Adrenal gland (tissue), 12 donors: ENCODE measurements around the gene SGSM1. TPM values are rescaled to one million over a fixed set of nuclear protein-coding genes. Genes with fewer than 3 reads are reported as not detected.

Experiments used
- DNase-seq, 7 donors: peaks; one replicate each; pipeline ENCODE4 v3.0.0-alpha.2; 2019 to 2020
- H3K27ac ChIP-seq, 5 donors: fragments of 200-600 bp; sonication (generic) in 4 of 5; 1 replicate in 3 of 5; 2 replicates in 2 of 5; pipeline versions ENCODE4 v1.5.1 to v1.8.0; 2016 to 2020; ENCODE audit warnings: mild to moderate bottlenecking in 1 of 5
- H3K27me3 ChIP-seq: fragments of 200-600 bp; 2 replicates; pipeline ENCODE4 v1.8.0; 2021
- H3K36me3 ChIP-seq, 2 donors: fragments of 200-600 bp; replicated peaks in 1 of 2; 1 replicate in 1 of 2; 2 replicates in 1 of 2; pipeline versions ENCODE4 v1.5.1 to v1.8.0; 2018 to 2022
- H3K4me1 ChIP-seq, 2 donors: fragments of 200-600 bp; replicated peaks in 1 of 2; 1 replicate in 1 of 2; 2 replicates in 1 of 2; pipeline versions ENCODE4 v1.5.1 to v1.8.0; 2018 to 2021
- H3K4me3 ChIP-seq, 4 donors: fragments of 200-600 bp; sonication (generic) in 3 of 4; one replicate each; pipeline ENCODE4 v1.5.1; 2016 to 2018
- H3K9me3 ChIP-seq, 3 donors: fragments of 200-600 bp; sonication (generic) in 1 of 3; replicated peaks in 1 of 3; 1 replicate in 2 of 3; 2 replicates in 1 of 3; pipeline versions ENCODE4 v1.5.1 to v1.8.0; 2016 to 2021
- POLR2A ChIP-seq, 2 donors: fragments of 450-650 bp; IDR thresholded peaks; one replicate each; pipeline ENCODE4 v1.6.1; 2017; ENCODE audit warnings: antibody characterized with exemption in 2 of 2, mild to moderate bottlenecking in 2 of 2, moderate library complexity in 1 of 2
- WGBS, 4 donors: extraction: QIAGEN DNeasy Blood & Tissue Kit in 2 of 4; methylation state at CpG; one replicate each; pipeline versions ENCODE4 v1.1.5 to v1.1.7; 2013 to 2017; 5-methylcytosine and 5-hydroxymethylcytosine counted together
- intact Hi-C, 2 donors: fragments of 100-400 bp; cut with DNase I; formaldehyde crosslinking; loops; one replicate each; pipeline versions ENCODE4 v1.14.1 to v1.15.0; 2022 to 2023
- polyA plus RNA-seq, 3 donors: library from polyadenylated mRNA; stranded (reverse); fragments of 200-250 nt in 2 of 3; fragments of 350-450 nt in 1 of 3; fragmentation: Illumina TruSeq in 1 of 3; extraction: RNeasy Lipid Tissue Mini Kit (QIAGEN cat#74804) in 1 of 3; gene quantifications; one replicate each; pipeline ENCODE4 v1.2.3, GENCODE V29; 2013 to 2014
- total RNA-seq, 9 donors: library from RNA; depleted of rRNA in 4 of 9; stranded (reverse); fragments of >200 nt in 4 of 9; fragments of 120-200 nt in 1 of 9; fragmentation: NEBNext Ultra II Directional in 1 of 9; extraction: Animal tissue kit (Norgen Biotek cat#: 25700) in 1 of 9; gene quantifications; one replicate each; pipeline versions ENCODE4 v1.1.0 to v1.2.4, GENCODE V29; 2013 to 2023
- TF ChIP-seq, protein P1 (sequence below), 6 experiments: fragments of 450-650 bp in 4 of 6; fragments of 200-600 bp in 2 of 6; sonication (generic) in 1 of 6; IDR thresholded peaks; 1 replicate in 5 of 6; 2 replicates in 1 of 6; pipeline versions ENCODE4 v1.5.1 to v1.8.0; 2016 to 2021; ENCODE audit warnings: antibody characterized with exemption in 6 of 6, mild to moderate bottlenecking in 2 of 6, moderate library complexity in 1 of 6
- donor health status: healthy with polysubstance abuse.
- donor health status: Bipolar disorder and iron deficiency.
- donor health status: DM: yes; HTN: yes; CAD: no.
- donor health status: DM: no; HTN: no; CAD: no.
- donor health status: DM: no; HTN: no; CAD: no.
- donor health status: DM: yes; HTN: yes; CAD: no.

The SGSM1 gene
- total and polyA plus RNA-seq, 12 donors, result 1.9 to 6.8 (median 3.3) TPM

DNA sequence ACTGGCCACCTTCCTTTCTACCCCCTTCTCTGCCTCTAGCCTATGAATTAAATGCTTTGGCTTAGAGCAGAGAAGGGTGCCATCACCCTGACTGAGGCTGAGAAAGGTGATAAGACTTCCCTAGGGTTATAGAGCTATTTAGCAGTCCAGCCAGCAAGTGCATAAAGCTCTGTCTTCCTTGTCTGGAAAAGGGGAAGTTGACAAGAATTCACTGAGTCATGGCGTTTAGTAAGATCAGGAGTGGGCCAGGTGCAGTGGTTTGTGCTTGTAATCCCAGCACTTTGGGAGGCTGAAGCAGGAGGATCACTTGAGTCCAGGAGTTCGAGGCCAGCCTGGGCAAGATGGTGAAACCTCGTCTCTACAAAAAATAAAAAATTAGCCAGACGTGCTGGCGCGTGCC, 77.4 kb downstream of the SGSM1 start:
- H3K4me3 ChIP-seq, result no peak overlapping the region
- no peaks in the 10 kb centered on the region for H3K4me1 ChIP-seq
- no peaks in the 10 kb centered on the region for H3K27me3 ChIP-seq
- H3K36me3 ChIP-seq, result no peaks in the 10 kb centered on the region
- no peak for TF ChIP-seq POLR2A (IDR thresholded peaks at IDR 0.05)
- TF ChIP-seq, protein P1, sequence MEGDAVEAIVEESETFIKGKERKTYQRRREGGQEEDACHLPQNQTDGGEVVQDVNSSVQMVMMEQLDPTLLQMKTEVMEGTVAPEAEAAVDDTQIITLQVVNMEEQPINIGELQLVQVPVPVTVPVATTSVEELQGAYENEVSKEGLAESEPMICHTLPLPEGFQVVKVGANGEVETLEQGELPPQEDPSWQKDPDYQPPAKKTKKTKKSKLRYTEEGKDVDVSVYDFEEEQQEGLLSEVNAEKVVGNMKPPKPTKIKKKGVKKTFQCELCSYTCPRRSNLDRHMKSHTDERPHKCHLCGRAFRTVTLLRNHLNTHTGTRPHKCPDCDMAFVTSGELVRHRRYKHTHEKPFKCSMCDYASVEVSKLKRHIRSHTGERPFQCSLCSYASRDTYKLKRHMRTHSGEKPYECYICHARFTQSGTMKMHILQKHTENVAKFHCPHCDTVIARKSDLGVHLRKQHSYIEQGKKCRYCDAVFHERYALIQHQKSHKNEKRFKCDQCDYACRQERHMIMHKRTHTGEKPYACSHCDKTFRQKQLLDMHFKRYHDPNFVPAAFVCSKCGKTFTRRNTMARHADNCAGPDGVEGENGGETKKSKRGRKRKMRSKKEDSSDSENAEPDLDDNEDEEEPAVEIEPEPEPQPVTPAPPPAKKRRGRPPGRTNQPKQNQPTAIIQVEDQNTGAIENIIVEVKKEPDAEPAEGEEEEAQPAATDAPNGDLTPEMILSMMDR (IDR thresholded peaks at IDR 0.05), result no peak
- no peaks in the 10 kb centered on the region for H3K9me3 ChIP-seq
- no peak overlapping the region for H3K27ac ChIP-seq
- WGBS, 4 donors, result 89 to 94% (median 90%) methylated on average over 6 of the region's 6 CpGs
- DNase-seq, result no peak
- intact Hi-C loops, result no loop called here

DNA sequence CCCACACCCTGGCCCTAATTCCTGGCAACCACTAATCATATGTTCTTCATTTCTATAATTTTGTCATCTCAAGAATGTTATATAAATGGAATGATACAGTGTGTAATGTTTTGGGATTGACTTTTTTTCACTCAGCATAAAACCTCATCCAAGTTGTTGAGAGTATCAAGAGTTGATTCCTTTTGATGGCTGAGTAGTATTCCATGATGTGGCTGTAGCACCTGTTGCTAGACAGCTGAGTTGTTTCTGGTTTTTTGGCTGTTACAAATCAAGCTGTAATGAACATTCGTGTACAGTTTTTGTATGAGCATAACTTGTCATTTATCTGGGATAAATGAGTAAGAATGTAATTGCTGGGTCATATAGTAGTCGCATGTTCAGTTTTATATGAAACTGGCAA, 81.2 kb downstream of the SGSM1 start:
- H3K4me1 ChIP-seq, result no peaks in the 10 kb centered on the region
- intact Hi-C loops, result no loop called here
- H3K9me3 ChIP-seq, result no peaks in the 10 kb centered on the region
- no peak overlapping the region for H3K4me3 ChIP-seq
- no peak for TF ChIP-seq POLR2A (IDR thresholded peaks at IDR 0.05)
- TF ChIP-seq, protein P1 (IDR thresholded peaks at IDR 0.05), result no peak
- no peak overlapping the region for H3K27ac ChIP-seq
- H3K36me3 ChIP-seq, result no peaks in the 10 kb centered on the region
- H3K27me3 ChIP-seq, result no peaks in the 10 kb centered on the region
- 78 to 80% (median 78%) methylated on average over 2 of the region's 2 CpGs for WGBS, 4 donors
- no peak for DNase-seq

GRCh38 chr22:24893341-24894070, 87.5 kb downstream of the SGSM1 start:
- no peak for TF ChIP-seq POLR2A (IDR thresholded peaks at IDR 0.05)
- TF ChIP-seq, protein P1 (IDR thresholded peaks at IDR 0.05), result no peak
- no peaks in the 10 kb centered on the region for H3K36me3 ChIP-seq
- H3K27ac ChIP-seq, result peak overlapping the region; percentile 29 to 91 (median 85)
- WGBS, 4 donors, result 88 to 95% (median 91%) methylated on average over 9 to 20 of the region's 20 CpGs
- peaks cover 13 to 17% of the 10 kb centered on the region in 2 donors for H3K4me1 ChIP-seq
- intact Hi-C loops, result no loop called here
- no peaks in the 10 kb centered on the region for H3K9me3 ChIP-seq
- H3K27me3 ChIP-seq, result no peaks in the 10 kb centered on the region
- H3K4me3 ChIP-seq, result no peak overlapping the region
- peak in 1 of 7 donors; percentile 13 for DNase-seq

DNA sequence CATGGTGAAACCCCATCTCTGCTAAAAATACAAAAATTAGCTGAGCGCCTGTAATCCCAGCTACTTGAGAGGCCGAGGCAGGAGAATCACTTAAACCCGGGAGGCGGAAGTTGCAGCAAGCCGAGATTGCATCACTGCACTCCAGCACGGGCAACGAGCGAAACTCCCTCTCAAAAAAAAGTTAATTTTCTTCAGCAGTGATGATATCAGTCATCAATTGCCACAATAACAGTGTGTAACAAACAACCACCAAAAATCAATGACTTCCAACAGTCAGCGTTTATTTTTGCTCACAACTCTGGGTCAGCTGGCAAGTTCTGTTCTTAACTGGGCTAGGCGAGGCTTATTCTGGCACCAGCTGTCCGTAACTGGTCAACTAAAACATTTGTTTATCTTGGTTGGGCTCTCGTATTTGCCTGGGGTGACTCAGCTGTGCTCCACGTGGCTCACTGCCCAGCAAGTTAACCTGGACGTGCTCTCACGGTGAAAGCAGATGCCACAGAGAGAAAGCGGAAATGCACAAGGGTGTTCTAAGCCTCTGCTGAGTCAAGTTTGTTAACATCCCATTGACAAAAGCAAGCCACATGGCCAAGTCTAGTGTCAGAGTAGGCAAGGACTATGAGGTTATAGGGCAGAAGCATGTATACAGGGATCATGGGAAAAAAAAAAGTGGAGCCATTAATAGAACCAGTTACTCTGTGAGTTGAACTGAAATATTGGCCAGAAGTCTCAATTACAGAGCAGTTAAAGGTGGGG, 88.4 kb downstream of the SGSM1 start:
- Histone ChIP-seq H3K9me3 (no peaks in the 10 kb centered on the region), H3K4me1 (peaks cover 13 to 17% of the 10 kb centered on the region in 2 donors), H3K27ac (peak overlapping the region; percentile 29 to 91 (median 85)), H3K36me3 (no peaks in the 10 kb centered on the region), H3K27me3 (no peaks in the 10 kb centered on the region), H3K4me3 (peak overlapping the region in 1 of 4 donors; percentile 33)
- 11 to 23% (median 18%) methylated on average over 16 of the region's 16 CpGs for WGBS, 4 donors
- intact Hi-C loops, result no loop called here
- TF ChIP-seq POLR2A (IDR thresholded peaks at IDR 0.05), result peak in 1 of 2 donors; percentile 76
- TF ChIP-seq, protein P1 (IDR thresholded peaks at IDR 0.05), result no peak
- peak; percentile 80 to 97 (median 92) for DNase-seq
